ENCODE data around the gene OXNAD1.

DNA sequence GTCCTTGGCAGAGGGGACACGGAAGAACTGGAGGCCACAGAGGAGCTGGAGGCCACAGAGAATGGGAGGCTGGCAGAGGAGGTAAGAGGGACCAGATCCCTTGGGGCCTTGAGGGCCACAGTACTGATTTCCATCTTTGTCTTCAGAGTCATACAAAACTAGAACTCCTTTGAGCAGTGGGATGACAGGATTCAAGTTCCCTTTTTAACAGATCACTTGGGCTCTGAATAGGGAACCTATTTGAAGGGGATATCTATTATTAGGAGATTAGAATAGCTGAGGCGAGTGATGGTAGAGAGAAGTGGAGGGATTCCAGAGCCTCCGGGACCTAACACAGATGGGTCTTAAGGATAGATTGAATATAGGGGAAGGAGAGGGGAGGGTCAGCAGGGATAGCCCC lies 55.7 kb downstream of the OXNAD1 start:
- no peak for TF ChIP-seq YY1 (IDR thresholded peaks at IDR 0.05; ENCODE audit: low read depth)
- TF ChIP-seq RAD21 (IDR thresholded peaks at IDR 0.05; ENCODE audit: low read depth) = no peak

Measured in Ishikawa (cell line).